Ovary (tissue), 9 donors: ENCODE measurements around the gene KCNJ5. TPM values are rescaled to one million over a fixed set of nuclear protein-coding genes. Genes with fewer than 3 reads are reported as not detected.

ENCODE experiments used
- DNase-seq, 5 donors: peaks; one replicate each; pipeline ENCODE4 v3.0.0-alpha.2; 2019 to 2020
- H3K27ac ChIP-seq, 2 donors: fragments of 200-600 bp; one replicate each; pipeline versions ENCODE4 v1.5.1 to v1.8.0; 2019 to 2022
- H3K27me3 ChIP-seq: fragments of 200-600 bp; one replicate; pipeline ENCODE4 v1.8.0; 2022
- H3K36me3 ChIP-seq: fragments of 200-600 bp; sonication (generic); one replicate; pipeline ENCODE4 v1.5.1; 2019
- H3K4me1 ChIP-seq: one replicate; pipeline ENCODE4 v1.8.1; 2013; ENCODE audit warnings: mild to moderate bottlenecking, moderate library complexity; ENCODE audit not compliant: insufficient read depth
- H3K4me3 ChIP-seq: fragments of 200-600 bp; sonication (generic); one replicate; pipeline ENCODE4 v1.5.1; 2017
- H3K9me3 ChIP-seq, 2 donors: fragments of 200-600 bp in 1 of 2; sonication (generic) in 1 of 2; one replicate each; pipeline versions ENCODE4 v1.5.1 to v1.8.1; 2013 to 2019; ENCODE audit warnings: mild to moderate bottlenecking in 1 of 2, moderate library complexity in 1 of 2
- EP300 ChIP-seq: sonication (generic); formaldehyde crosslinking; IDR thresholded peaks from one replicate; pipeline ENCODE4 v1.6.1; 2017; ENCODE audit warnings: antibody characterized with exemption
- POLR2A ChIP-seq: fragments of 450-650 bp; IDR thresholded peaks from one replicate; pipeline ENCODE4 v1.6.1; 2017; ENCODE audit warnings: antibody characterized with exemption, mild to moderate bottlenecking, moderate library complexity
- WGBS, 3 donors: extraction: QIAGEN DNeasy Blood & Tissue Kit in 1 of 3; methylation state at CpG; one replicate each; pipeline versions ENCODE4 v1.1.5 to v1.1.7; 2013 to 2017; 5-methylcytosine and 5-hydroxymethylcytosine counted together
- intact Hi-C, 4 donors: fragments of 100-400 bp; cut with DNase I; formaldehyde crosslinking; loops; one replicate each; pipeline versions ENCODE4 v1.11.0 to v1.15.1; 2022 to 2023
- polyA plus RNA-seq, 2 donors: library from polyadenylated mRNA; stranded (reverse); fragments of 200-250 nt in 1 of 2; fragments of 350-450 nt in 1 of 2; fragmentation: Illumina TruSeq in 1 of 2; extraction: RNeasy Lipid Tissue Mini Kit (QIAGEN cat#74804) in 1 of 2; gene quantifications; one replicate each; pipeline ENCODE4 v1.2.3, GENCODE V29; 2013 to 2014
- total RNA-seq, 7 donors: library from RNA; depleted of rRNA in 2 of 7; stranded (reverse); fragments of >200 nt in 2 of 7; fragmentation: NEBNext Ultra II Directional in 3 of 7; extraction: Animal tissue kit (Norgen Biotek cat#: 25700) in 3 of 7; gene quantifications; one replicate each; pipeline versions ENCODE4 v1.1.0 to v1.2.4, GENCODE V29; 2016 to 2023
- TF ChIP-seq, protein P1 (sequence below), 3 donors: fragments of 450-650 bp in 2 of 3; fragments of 200-600 bp in 1 of 3; IDR thresholded peaks; one replicate each; pipeline versions ENCODE4 v1.5.1 to v1.8.0; 2016 to 2022; ENCODE audit warnings: antibody characterized with exemption in 3 of 3, mild to moderate bottlenecking in 1 of 3
- donor health status: DM: no; HTN: no; CAD: no; lungs with moderate emphysema.
- donor health status: DM: no; HTN: no; CAD: no.
- donor health status: Bipolar disorder and iron deficiency.
- donor health status: DM: yes; HTN: yes; CAD: no.
- donor health status: DM: no; HTN: no; CAD: no.
- donor health status: DM: yes; HTN: yes; CAD: no.

KCNJ5 gene
- total and polyA plus RNA-seq, 9 donors, result 0.42 to 3.7 (median 2.0) TPM

DNA sequence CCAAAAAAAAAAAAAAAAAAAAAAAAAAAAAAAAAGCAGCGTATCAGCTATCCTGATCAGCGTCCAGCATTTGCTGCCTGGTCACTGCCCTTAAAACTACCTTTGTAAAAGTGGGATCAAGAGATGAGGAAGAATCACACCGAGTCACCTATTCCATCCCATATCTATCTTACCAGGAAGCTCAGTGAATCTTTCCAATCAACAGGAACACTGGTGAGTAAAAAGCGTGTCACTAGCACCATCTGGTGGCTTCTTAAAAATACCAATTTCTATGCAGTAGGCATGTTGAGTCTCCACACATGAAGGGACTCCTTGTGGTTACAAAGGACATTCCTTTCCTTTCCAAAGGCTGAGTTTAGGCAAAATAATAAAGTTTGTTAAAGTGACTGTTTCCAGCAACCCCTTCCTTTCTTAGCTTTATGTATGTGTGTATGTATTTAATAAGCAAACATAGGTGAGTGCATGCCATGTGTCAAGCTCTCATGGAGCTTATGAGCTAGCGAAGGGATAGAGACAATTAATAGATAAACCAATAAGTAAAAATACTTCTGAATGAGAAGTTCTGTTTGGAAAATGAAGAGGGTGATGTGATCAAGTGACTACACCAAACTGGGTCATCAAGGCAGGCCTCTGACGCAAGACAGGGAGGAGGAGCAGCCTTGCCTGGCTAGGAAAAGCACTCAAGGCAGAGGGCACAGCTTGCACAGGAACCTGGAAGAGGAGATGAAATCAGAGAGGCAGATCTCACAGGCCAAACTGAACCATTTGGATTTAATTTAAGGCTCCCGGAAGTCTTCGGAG, 65.4 kb downstream of the KCNJ5 start:
- intact Hi-C loops, result loop anchor here (2.0 to 10.0 kb wide), 4 partner anchors 69 to 332 kb away; no protein-coding TSS in a partner anchor
- peak in 1 of 5 donors; percentile 29 for DNase-seq

DNA sequence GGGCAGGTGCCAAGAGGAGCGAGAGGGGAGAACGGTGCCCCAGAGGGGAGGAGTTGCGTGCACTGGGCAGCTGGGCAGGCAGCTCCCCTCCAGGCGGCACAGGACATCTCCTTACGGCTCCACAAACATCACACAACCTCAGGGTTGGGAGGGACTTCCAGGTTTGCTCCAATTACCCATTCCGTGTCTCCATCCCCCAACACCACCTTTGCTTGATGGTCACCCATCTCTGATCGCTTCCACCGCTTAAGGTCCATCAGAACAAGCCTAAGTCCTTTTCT, 66.0 kb downstream of the KCNJ5 start:
- Histone ChIP-seq H3K4me3 (no peak overlapping the region), H3K36me3 (no peaks in the 10 kb centered on the region), H3K27me3 (no peaks in the 10 kb centered on the region), H3K9me3 (no peaks in the 10 kb centered on the region), H3K27ac (no peak overlapping the region), H3K4me1 (no peaks in the 10 kb centered on the region)
- TF ChIP-seq POLR2A (no peak), EP300 (no peak)
- TF ChIP-seq, protein P1, sequence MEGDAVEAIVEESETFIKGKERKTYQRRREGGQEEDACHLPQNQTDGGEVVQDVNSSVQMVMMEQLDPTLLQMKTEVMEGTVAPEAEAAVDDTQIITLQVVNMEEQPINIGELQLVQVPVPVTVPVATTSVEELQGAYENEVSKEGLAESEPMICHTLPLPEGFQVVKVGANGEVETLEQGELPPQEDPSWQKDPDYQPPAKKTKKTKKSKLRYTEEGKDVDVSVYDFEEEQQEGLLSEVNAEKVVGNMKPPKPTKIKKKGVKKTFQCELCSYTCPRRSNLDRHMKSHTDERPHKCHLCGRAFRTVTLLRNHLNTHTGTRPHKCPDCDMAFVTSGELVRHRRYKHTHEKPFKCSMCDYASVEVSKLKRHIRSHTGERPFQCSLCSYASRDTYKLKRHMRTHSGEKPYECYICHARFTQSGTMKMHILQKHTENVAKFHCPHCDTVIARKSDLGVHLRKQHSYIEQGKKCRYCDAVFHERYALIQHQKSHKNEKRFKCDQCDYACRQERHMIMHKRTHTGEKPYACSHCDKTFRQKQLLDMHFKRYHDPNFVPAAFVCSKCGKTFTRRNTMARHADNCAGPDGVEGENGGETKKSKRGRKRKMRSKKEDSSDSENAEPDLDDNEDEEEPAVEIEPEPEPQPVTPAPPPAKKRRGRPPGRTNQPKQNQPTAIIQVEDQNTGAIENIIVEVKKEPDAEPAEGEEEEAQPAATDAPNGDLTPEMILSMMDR (IDR thresholded peaks at IDR 0.05), result no peak
- no peak for DNase-seq
- 78 to 86% (median 79%) methylated on average over 8 of the region's 8 CpGs for WGBS, 3 donors
- intact Hi-C loops, result loop anchor here (2.0 to 10.0 kb wide), 4 partner anchors 70 to 332 kb away; no protein-coding TSS in a partner anchor

More for the DNA sequence above, 65.4 kb downstream of the KCNJ5 start:
- 46 to 49% (median 49%) methylated on average over 8 of the region's 8 CpGs for whole genome bisulfite sequencing, 3 donors
- no peaks in the 10 kb centered on the region for H3K27me3 ChIP-seq
- H3K9me3 ChIP-seq, result no peaks in the 10 kb centered on the region
- TF ChIP-seq POLR2A, result no peak
- TF ChIP-seq, protein P1 (IDR thresholded peaks at IDR 0.05), result peak; percentile 39 to 74 (median 64)
- no peak overlapping the region for H3K4me3 ChIP-seq
- H3K27ac ChIP-seq, result no peak overlapping the region
- no peaks in the 10 kb centered on the region for H3K4me1 ChIP-seq
- H3K36me3 ChIP-seq, result no peaks in the 10 kb centered on the region

DNA sequence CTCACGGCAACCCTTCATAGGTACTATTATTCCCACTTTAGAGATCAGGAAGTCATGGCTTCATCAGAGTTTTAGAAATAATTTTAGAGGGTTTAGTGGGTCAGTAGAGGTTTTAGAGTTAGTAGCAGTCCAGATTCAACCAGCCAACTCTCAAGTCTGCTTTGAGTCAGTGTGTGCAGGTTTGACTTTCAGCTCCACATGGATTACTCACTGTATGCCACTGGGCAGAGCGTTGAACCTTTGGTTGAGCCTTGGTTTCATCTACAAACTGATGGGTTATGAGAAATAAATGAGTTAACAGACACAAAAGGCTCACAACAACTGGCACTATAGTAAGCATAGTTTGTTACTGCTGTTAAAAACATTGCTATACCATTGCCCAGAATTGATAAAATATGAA, 70.5 kb downstream of the KCNJ5 start:
- WGBS, 3 donors, result 90 to 94% (median 93%) methylated on average over 2 of the region's 2 CpGs
- H3K4me1 ChIP-seq, result no peaks in the 10 kb centered on the region
- H3K9me3 ChIP-seq, result no peaks in the 10 kb centered on the region
- TF ChIP-seq POLR2A (no peak), EP300 (no peak)
- TF ChIP-seq, protein P1 (IDR thresholded peaks at IDR 0.05), result no peak
- no peaks in the 10 kb centered on the region for H3K27me3 ChIP-seq
- intact Hi-C loops, result no loop called here
- no peak for DNase-seq
- H3K4me3 ChIP-seq, result no peak overlapping the region
- no peaks in the 10 kb centered on the region for H3K36me3 ChIP-seq
- no peak overlapping the region for H3K27ac ChIP-seq

DNA sequence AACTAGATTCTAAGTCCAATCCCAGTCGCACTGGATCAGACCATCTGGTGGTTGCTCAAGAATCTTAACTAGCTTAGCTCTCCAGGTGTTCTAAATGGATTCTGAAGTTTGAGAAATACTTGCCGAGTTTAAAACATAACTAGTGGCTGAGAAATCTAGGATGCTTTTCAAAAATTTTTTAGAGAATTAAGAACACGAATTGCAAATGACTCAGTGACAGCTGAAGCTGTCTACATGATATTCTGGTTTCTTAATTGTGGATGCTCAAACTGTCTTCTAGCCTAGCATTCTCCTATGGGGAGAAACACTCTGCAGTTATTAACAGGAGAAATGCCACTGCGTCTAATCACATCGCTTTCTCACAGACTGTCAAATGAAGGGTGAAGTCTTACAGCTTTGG, 71.7 kb downstream of the KCNJ5 start:
- H3K27ac ChIP-seq, result no peak overlapping the region
- no peaks in the 10 kb centered on the region for H3K27me3 ChIP-seq
- H3K36me3 ChIP-seq, result no peaks in the 10 kb centered on the region
- no peak for DNase-seq
- TF ChIP-seq EP300, result no peak
- TF ChIP-seq, protein P1 (IDR thresholded peaks at IDR 0.05), result no peak
- no peak for TF ChIP-seq POLR2A
- no peaks in the 10 kb centered on the region for H3K4me1 ChIP-seq
- no peak overlapping the region for H3K4me3 ChIP-seq
- intact Hi-C loops, result no loop called here
- WGBS, 3 donors, result 82 to 86% (median 84%) methylated on average over 5 of the region's 5 CpGs
- H3K9me3 ChIP-seq, result no peaks in the 10 kb centered on the region
